HG03558 (cell line): Measurements from ENCODE around the gene ALDH1A1.
"Not testable (repeated sequence)": the region's sequence is repeated elsewhere in the genome, so short reads cannot be mapped to it uniquely, and the experiment has no call there.

Experiments used
- ATAC-seq: cut with Tn5 transposase; IDR thresholded peaks from one replicate; pipeline ENCODE4 v1.9.1; 2021; ENCODE audit warnings: moderate number of reproducible peaks; ENCODE audit not compliant: unreplicated experiment; ENCODE audit errors: extremely low read depth

The ALDH1A1 gene

GRCh38 chr9:72864327-72864726, 88.5 kb downstream of the ALDH1A1 start:
- no peak for ATAC-seq

- no peak for ATAC-seq
Observed at GRCh38 chr9:72863456-72864094, 89.3 kb downstream of the ALDH1A1 start.

DNA sequence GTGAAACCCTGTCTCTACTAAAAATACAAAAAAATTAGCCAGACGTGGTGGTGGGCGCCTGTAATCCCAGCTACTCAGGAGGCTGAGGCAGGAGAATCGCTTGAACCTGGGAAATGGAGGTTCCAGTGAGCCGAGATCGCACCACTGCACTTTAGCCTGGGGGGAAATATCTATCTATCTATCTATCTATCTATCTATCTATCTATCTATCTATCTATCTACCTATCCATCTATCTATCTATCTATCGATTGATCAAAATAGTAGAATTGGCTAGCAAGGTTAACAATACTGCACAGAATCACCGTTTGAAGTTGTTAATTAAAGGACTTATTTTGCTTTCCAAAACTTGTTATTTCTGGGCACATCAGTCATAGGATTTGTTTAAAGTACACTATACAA, 90.1 kb downstream of the ALDH1A1 start:
- ATAC-seq: not testable (repeated sequence)

DNA sequence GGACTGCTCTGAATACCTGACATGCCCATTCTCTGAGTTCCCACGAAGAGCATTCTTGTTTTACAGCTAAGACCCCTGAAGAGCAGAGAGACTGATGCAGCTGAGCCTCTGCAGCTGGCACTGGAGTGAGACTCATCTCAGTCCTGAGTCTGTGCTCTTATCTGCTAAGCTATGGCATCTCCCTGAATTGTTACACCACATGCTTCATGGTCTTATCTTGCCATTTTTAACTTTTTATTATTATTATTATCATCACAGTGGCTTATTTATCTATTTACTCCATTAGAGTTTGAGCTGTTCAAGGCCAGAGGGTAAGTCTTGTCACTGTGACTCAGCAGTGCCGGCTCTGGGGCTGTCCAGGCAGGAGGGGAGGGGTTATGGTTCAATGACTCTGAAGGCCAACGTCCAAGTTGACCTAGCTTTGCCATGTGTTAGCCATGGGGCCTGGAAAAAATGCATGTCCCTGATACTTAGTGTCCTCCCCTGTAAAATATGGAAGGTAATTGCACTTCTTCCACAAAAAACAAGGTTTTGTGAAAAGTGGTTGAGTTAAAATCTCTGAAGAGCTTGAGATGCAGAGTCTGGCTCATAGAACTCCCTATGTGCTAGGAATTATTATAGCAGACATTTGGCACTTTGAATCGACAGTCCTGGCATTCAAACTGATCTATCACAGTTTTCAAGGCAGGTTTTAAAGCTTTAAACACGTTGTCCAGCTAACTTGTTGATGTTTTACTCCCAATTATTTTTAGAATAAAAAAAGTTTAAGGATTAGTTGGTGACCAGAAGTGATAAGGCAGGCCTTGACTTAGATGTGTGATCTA, 94.6 kb downstream of the ALDH1A1 start:
- no peak for ATAC-seq

- ATAC-seq: no peak
Observed at GRCh38 chr9:72857624-72857996, 95.2 kb downstream of the ALDH1A1 start.

- no peak for ATAC-seq
Observed at GRCh38 chr9:72856972-72857623, 95.8 kb downstream of the ALDH1A1 start.

- no peak for ATAC-seq
Observed at GRCh38 chr9:72855890-72856523, 96.8 kb downstream of the ALDH1A1 start.

DNA sequence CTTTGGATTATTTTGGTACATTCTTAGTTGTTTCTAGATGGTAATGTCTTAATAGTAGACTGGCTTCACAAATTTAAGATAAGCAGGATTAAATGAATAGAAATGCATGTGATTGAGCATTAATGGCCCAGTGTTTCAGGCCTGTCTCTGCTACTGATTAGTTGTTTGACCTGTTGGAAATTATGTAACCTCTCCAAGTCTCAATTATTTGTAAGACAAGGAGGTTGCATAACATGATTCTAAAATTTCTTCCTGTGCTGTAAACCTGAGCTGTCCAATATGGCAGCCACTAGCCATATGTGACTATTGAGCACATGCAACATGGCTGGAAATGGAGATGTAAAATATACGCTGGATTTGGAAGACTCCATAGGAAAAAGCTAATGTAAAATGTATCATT, 97.5 kb downstream of the ALDH1A1 start:
- no peak for ATAC-seq
